IMR-90 (cell line): ENCODE data around the gene PPFIBP2. TPM values are rescaled to one million over a fixed set of nuclear protein-coding genes. Genes with fewer than 3 reads are reported as not detected.

Experiments used
- ATAC-seq: fragments of 200-7000 bp; cut with Tn5 transposase; 2 replicates; pipeline ENCODE4 v1.9.1; 2020; ENCODE audit warnings: low read depth, mild to moderate bottlenecking, moderate library complexity
- BruUV-seq: library from RNA; stranded (reverse); fragments of 400-500 nt; replicated peaks from 2 replicates; lab custom pipeline; 2021; lab: Mats Ljungman, UMichigan
- CTCF ChIA-PET: fragments of 300-600 bp; formaldehyde crosslinking; extraction: SDS; loops from one replicate; lab custom pipeline; 2021; ENCODE audit warnings: antibody characterized with exemption; lab: Yijun Ruan, JAX
- POLR2A ChIA-PET: fragments of 300-600 bp; sonication (Branson Sonifier 250); formaldehyde crosslinking; loops from one replicate; lab custom pipeline; 2022; ENCODE audit warnings: antibody characterized with exemption; ENCODE audit not compliant: unreplicated experiment; lab: Charles Lee
- DNase-seq: peaks from one replicate; pipeline ENCODE4 v3.0.0; 2013
- H2AFZ ChIP-seq: replicated peaks from 2 replicates; pipeline ENCODE3; 2013; ENCODE audit warnings: low read length, mild to moderate bottlenecking; ENCODE audit not compliant: poor library complexity
- H2AK5ac ChIP-seq: 2 replicates; pipeline ENCODE4 v1.6.1; 2013; ENCODE audit warnings: low read depth, low read length, inconsistent platforms
- H2AK9ac ChIP-seq: replicated peaks from 2 replicates; pipeline ENCODE3; 2013; ENCODE audit warnings: mild to moderate bottlenecking, low read depth, low read length, moderate library complexity; ENCODE audit not compliant: poor library complexity
- H2BK120ac ChIP-seq: 2 replicates; pipeline ENCODE4 v1.6.1; 2013; ENCODE audit warnings: low read depth, low read length, inconsistent platforms
- H2BK15ac ChIP-seq: 3 replicates; pipeline ENCODE4 v1.6.1; 2013; ENCODE audit warnings: low read depth, low read length, inconsistent platforms
- H2BK20ac ChIP-seq: 2 replicates; pipeline ENCODE4 v1.6.1; 2013; ENCODE audit warnings: low read depth, mild to moderate bottlenecking, inconsistent platforms, low read length, moderate library complexity
- H2BK5ac ChIP-seq: 2 replicates; pipeline ENCODE4 v1.6.1; 2013; ENCODE audit warnings: mild to moderate bottlenecking, low read depth, low read length, inconsistent platforms; ENCODE audit not compliant: poor library complexity, severe bottlenecking
- H3K14ac ChIP-seq: replicated peaks from 2 replicates; pipeline ENCODE4 v1.6.1; 2013; ENCODE audit warnings: low read depth, low read length, inconsistent platforms
- H3K18ac ChIP-seq: 2 replicates; pipeline ENCODE4 v1.6.1; 2013; ENCODE audit warnings: low read depth, low read length, control low read depth
- H3K23ac ChIP-seq: 2 replicates; pipeline ENCODE4 v1.6.1; 2013; ENCODE audit warnings: low read depth, low read length, inconsistent platforms
- H3K27ac ChIP-seq: 2 replicates; pipeline ENCODE4 v1.5.1; 2013; ENCODE audit warnings: mild to moderate bottlenecking, control low read depth, low read length; ENCODE audit not compliant: insufficient read depth
- H3K27me3 ChIP-seq: 2 replicates; pipeline ENCODE4 v1.6.1; 2013; ENCODE audit warnings: low read length; ENCODE audit not compliant: control insufficient read depth, insufficient read depth
- H3K36me3 ChIP-seq: 2 replicates; pipeline ENCODE4 v1.6.1; 2013; ENCODE audit warnings: low read length, mixed read lengths; ENCODE audit not compliant: control insufficient read depth, insufficient read depth
- H3K4ac ChIP-seq: 2 replicates; pipeline ENCODE4 v1.6.1; 2013; ENCODE audit warnings: low read depth, low read length, inconsistent platforms
- H3K4me1 ChIP-seq: 2 replicates; pipeline ENCODE4 v1.6.1; 2013; ENCODE audit warnings: low read length, mixed read lengths; ENCODE audit not compliant: control insufficient read depth, insufficient read depth
- H3K4me2 ChIP-seq: 2 replicates; pipeline ENCODE4 v1.6.1; 2013; ENCODE audit warnings: low read depth, mild to moderate bottlenecking, control low read depth, low read length, moderate library complexity
- H3K4me3 ChIP-seq: 2 replicates; pipeline ENCODE4 v1.5.1; 2013; ENCODE audit warnings: low read depth, mild to moderate bottlenecking, control low read depth, low read length, moderate library complexity; ENCODE audit not compliant: insufficient read depth
- H3K56ac ChIP-seq: 2 replicates; pipeline ENCODE4 v1.6.1; 2013; ENCODE audit warnings: low read length, inconsistent platforms; ENCODE audit not compliant: insufficient read depth; ENCODE audit errors: extremely low read depth
- H3K79me1 ChIP-seq, 2 experiments: 2 replicates each; pipeline ENCODE4 v1.6.1; 2013; ENCODE audit warnings: low read length in 2 of 2, inconsistent platforms in 1 of 2, low read depth in 1 of 2
- H3K9ac ChIP-seq: 2 replicates; pipeline ENCODE4 v1.6.1; 2013; ENCODE audit warnings: low read depth, low read length, control low read depth
- H3K9me1 ChIP-seq: 2 replicates; pipeline ENCODE4 v1.6.1; 2013; ENCODE audit warnings: low read length, inconsistent platforms; ENCODE audit not compliant: insufficient read depth
- H3K9me3 ChIP-seq: 2 replicates; pipeline ENCODE4 v1.6.1; 2013; ENCODE audit warnings: low read length; ENCODE audit not compliant: control insufficient read depth, insufficient read depth
- H4K20me1 ChIP-seq: 2 replicates; pipeline ENCODE4 v1.6.1; 2013; ENCODE audit warnings: low read length, inconsistent platforms; ENCODE audit not compliant: insufficient read depth
- H4K5ac ChIP-seq: 2 replicates; pipeline ENCODE4 v1.6.1; 2013; ENCODE audit warnings: mild to moderate bottlenecking, low read depth, low read length, control low read depth
- H4K8ac ChIP-seq, 2 experiments: 2 replicates each; pipeline ENCODE4 v1.6.1; 2013; ENCODE audit warnings: low read depth in 2 of 2, low read length in 2 of 2, control low read depth in 1 of 2, inconsistent platforms in 1 of 2
- H4K91ac ChIP-seq: 2 replicates; pipeline ENCODE4 v1.6.1; 2013; ENCODE audit warnings: low read depth, low read length, inconsistent platforms; ENCODE audit not compliant: insufficient read depth
- BHLHE40 ChIP-seq: fragments of 150-350 bp; IDR thresholded peaks from 2 replicates; pipeline ENCODE4 v1.6.1; 2016; ENCODE audit warnings: mild to moderate bottlenecking, low read depth, low read length
- CHD1 ChIP-seq: IDR thresholded peaks from 2 replicates; pipeline ENCODE4 v1.6.1; 2012; ENCODE audit warnings: low read depth, low read length, improper control_type of control experiment
- CTCF ChIP-seq: conservative IDR thresholded peaks from 2 replicates; pipeline ENCODE4 v1.5.1; 2012; ENCODE audit warnings: mild to moderate bottlenecking, low read depth, low read length, improper control_type of control experiment
- FOS ChIP-seq: fragments of 150-350 bp; IDR thresholded peaks from 2 replicates; pipeline ENCODE4 v1.6.1; 2016; ENCODE audit warnings: low read depth, low read length
- MAFK ChIP-seq: IDR thresholded peaks from 2 replicates; pipeline ENCODE4 v1.6.1; 2012; ENCODE audit warnings: low read depth, low read length, improper control_type of control experiment
- MAZ ChIP-seq: IDR thresholded peaks from 2 replicates; pipeline ENCODE4 v1.6.1; 2012; ENCODE audit warnings: low read depth, mild to moderate bottlenecking, low read length, improper control_type of control experiment, moderate library complexity, borderline replicate concordance
- MXI1 ChIP-seq: IDR thresholded peaks from 2 replicates; pipeline ENCODE4 v1.6.1; 2012; ENCODE audit warnings: low read depth, mild to moderate bottlenecking, low read length, moderate library complexity, borderline replicate concordance
- RAD21 ChIP-seq: IDR thresholded peaks from 2 replicates; pipeline ENCODE4 v1.6.1; 2012; ENCODE audit warnings: low read length, improper control_type of control experiment
- SMC3 ChIP-seq: fragments of 150-350 bp; IDR thresholded peaks from 2 replicates; pipeline ENCODE4 v1.6.1; 2016; ENCODE audit warnings: low read depth, mild to moderate bottlenecking, antibody characterized with exemption, low read length, moderate library complexity
- USF2 ChIP-seq: fragments of 150-350 bp; IDR thresholded peaks from 2 replicates; pipeline ENCODE4 v1.6.1; 2017; ENCODE audit warnings: mild to moderate bottlenecking, antibody characterized with exemption, low read length, low read depth
- WGBS, 2 experiments: methylation state at CpG; one replicate each; pipeline versions ENCODE4 v1.1.5 to v1.1.7; 2013; ENCODE audit warnings: missing lambda C conversion rate in 2 of 2; ENCODE audit not compliant: insufficient read length in 1 of 2; ENCODE audit errors: extremely low coverage in 2 of 2; 5-methylcytosine and 5-hydroxymethylcytosine counted together
- dilution Hi-C: fragments of 300-500 bp; cut with HindIII; formaldehyde crosslinking; loops from one replicate; pipeline ENCODE4 v1.14.3; 2018; ENCODE audit warnings: low sequenced_read_pairs; ENCODE audit not compliant: unreplicated experiment
- in situ Hi-C: fragments of 300-500 bp; cut with MboI; formaldehyde crosslinking; loops from 3 replicates; pipeline ENCODE4 v1.14.3; 2019; ENCODE audit warnings: low sequenced_read_pairs, inconsistent platforms, mixed read lengths
- intact Hi-C: fragments of 100-400 bp; cut with micrococcal nuclease; formaldehyde crosslinking; loops from 2 replicates; pipeline ENCODE4 v1.10.0; 2022
- polyA plus RNA-seq, 3 experiments: library from polyadenylated mRNA; depleted of rRNA; stranded (reverse); fragments of >200 nt; gene quantifications; 2 replicates each; pipeline ENCODE4 v1.2.3, GENCODE V29; 2012; ENCODE audit warnings: low replicate concordance in 1 of 3
- total RNA-seq: library from RNA; depleted of rRNA; stranded (reverse); fragments of >200 nt; gene quantifications from 2 replicates; pipeline ENCODE4 v1.2.3, GENCODE V29; 2012
- TF ChIP-seq, protein P1 (sequence below): fragments of 150-350 bp; IDR thresholded peaks from 2 replicates; pipeline ENCODE4 v1.6.1; 2016; ENCODE audit warnings: low read depth, mild to moderate bottlenecking, low read length, moderate library complexity, borderline replicate concordance

The PPFIBP2 gene
- total and polyA plus RNA-seq, 2 of the 4 experiments (the other 2 are of a cell fraction) = 6.0 to 11.8 TPM

DNA sequence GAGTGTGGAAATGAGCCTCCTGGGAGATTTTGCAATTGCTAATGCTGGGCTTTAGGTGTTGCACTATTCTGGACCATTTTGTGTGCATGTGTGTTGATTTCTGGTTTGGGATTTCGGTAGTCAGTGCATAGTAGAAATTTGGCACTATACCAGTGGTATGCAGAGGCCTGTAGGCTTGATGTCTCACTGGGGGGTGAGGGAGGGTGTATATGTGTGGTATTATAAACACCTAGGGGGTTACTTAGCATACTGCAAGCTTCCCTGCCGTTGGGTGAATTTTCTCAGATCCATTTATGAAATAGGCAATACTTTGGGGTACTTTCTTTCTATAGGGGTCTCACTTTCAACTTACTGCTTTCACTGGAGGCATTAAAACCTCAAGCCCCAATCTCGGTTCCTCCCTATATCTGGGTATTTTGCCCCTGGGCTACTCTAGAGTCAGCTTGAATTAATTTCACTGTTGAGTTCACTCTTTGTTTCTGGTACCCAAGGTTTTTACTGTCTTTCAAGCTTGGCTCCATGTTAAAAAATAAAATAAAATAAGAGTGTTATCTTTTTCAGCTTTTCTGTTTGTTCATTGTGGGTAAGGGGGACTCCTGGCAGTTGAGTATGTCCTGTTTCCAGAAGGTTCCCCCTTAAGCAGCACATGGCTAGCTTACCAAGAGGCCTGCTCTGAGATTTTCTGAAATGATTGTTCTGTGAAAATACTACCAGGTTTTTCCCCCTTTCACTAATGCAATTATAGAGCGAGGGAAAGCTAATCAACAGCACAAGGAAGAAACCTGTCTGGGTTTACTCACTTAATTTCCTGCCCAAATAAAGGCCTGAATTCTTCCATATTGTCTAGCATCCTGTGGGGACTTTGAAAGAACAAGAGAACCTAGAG lies 45.8 kb downstream of the PPFIBP2 start (continued):
- TF ChIP-seq BHLHE40 = no peak
- TF ChIP-seq RAD21 = no peak

DNA sequence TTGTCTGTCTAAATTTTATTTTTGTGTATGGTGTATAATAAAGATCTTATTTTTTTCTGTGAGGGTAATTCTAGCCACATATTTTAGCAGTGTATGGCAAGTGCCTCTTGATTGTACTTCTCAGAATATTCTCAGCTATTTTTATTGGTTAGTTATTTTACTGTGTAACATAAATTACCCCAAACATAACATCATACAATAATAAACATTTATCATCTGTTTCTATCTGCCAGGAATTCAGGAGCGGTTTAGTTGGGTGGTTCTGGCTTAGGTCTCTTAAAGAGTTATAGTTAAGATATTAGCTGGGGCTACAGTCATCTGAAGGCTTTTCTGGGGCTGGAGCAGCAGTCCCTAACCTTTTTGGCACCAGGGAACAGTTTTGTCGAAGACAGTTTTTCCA lies 47.8 kb downstream of the PPFIBP2 start:
- H3K9me1 ChIP-seq = no peaks in the 10 kb centered on the region
- no peak overlapping the region for H3K4ac ChIP-seq
- no peak overlapping the region for H4K91ac ChIP-seq
- no peak overlapping the region for H3K4me2 ChIP-seq
- intact Hi-C loops = no loop called here
- no peak overlapping the region for H4K5ac ChIP-seq
- no peaks in the 10 kb centered on the region for H3K9me3 ChIP-seq
- H4K20me1 ChIP-seq = no peaks in the 10 kb centered on the region
- no peak overlapping the region for H2BK20ac ChIP-seq
- DNase-seq = no peak
- no peak overlapping the region for H3K18ac ChIP-seq
- no peaks in the 10 kb centered on the region for H3K79me1 ChIP-seq
- no peaks in the 10 kb centered on the region for H3K36me3 ChIP-seq
- no peak overlapping the region for H3K27ac ChIP-seq
- no peak overlapping the region for H2AK9ac ChIP-seq
- no TSS peak for BruUV-seq
- no peak overlapping the region for H2BK120ac ChIP-seq
- no peak overlapping the region for H2BK5ac ChIP-seq
- dilution Hi-C loops = no loop called here
- POLR2A ChIA-PET = no interaction called here
- in situ Hi-C loops = loop anchor here (25.0 kb wide), 2 partner anchors 326 to 426 kb away; partner anchors contain the start of gene EIF3F
- no peak overlapping the region for H3K9ac ChIP-seq
- no peak overlapping the region for H2AK5ac ChIP-seq
- no peak overlapping the region for H2AFZ ChIP-seq
- H3K23ac ChIP-seq = no peak overlapping the region
- peak; percentile 17; the same call in 1 of the 2 replicates for ATAC-seq
- CTCF ChIA-PET = interaction anchor here (2.5 kb wide), 1 partner anchor 10 kb away, joined by 16 read pairs; no protein-coding TSS in a partner anchor
- peaks cover 8% of the 10 kb centered on the region; the same call in 1 of the 2 replicates for H3K27me3 ChIP-seq
- no peak overlapping the region for H2BK15ac ChIP-seq
- no peak overlapping the region for H3K4me3 ChIP-seq
- H3K14ac ChIP-seq = no peak overlapping the region
- H4K8ac ChIP-seq = no peak overlapping the region
- no peak overlapping the region for H3K56ac ChIP-seq
- H3K4me1 ChIP-seq = no peaks in the 10 kb centered on the region
- WGBS, 2 experiments = no CpG with 5 or more reads among the region's 2 CpGs
- TF ChIP-seq BHLHE40 (no peak), MXI1 (no peak), MAFK (no peak), CTCF (no peak), FOS (no peak), SMC3 (no peak), USF2 (no peak), CHD1 (no peak), MAZ (no peak)
- TF ChIP-seq, protein P1, sequence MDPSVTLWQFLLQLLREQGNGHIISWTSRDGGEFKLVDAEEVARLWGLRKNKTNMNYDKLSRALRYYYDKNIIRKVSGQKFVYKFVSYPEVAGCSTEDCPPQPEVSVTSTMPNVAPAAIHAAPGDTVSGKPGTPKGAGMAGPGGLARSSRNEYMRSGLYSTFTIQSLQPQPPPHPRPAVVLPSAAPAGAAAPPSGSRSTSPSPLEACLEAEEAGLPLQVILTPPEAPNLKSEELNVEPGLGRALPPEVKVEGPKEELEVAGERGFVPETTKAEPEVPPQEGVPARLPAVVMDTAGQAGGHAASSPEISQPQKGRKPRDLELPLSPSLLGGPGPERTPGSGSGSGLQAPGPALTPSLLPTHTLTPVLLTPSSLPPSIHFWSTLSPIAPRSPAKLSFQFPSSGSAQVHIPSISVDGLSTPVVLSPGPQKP = no peak
